Testis (tissue), 3 donors: Measurements from ENCODE around the gene FANCG. TPM values are rescaled to one million over a fixed set of nuclear protein-coding genes. Genes with fewer than 3 reads are reported as not detected.

Experiments
- DNase-seq: peaks from one replicate; pipeline ENCODE4 v3.0.0-alpha.2; 2019
- H3K27ac ChIP-seq, 2 donors: fragments of 200-600 bp; sonication (generic); one replicate each; pipeline ENCODE4 v1.5.1; 2019
- H3K27me3 ChIP-seq: fragments of 200-600 bp; sonication (generic); one replicate; pipeline ENCODE4 v1.5.1; 2019
- H3K36me3 ChIP-seq: fragments of 200-600 bp; sonication (generic); one replicate; pipeline ENCODE4 v1.5.1; 2017; ENCODE audit warnings: low read depth; ENCODE audit errors: missing control alignments
- H3K4me1 ChIP-seq: fragments of 200-600 bp; sonication (generic); one replicate; pipeline ENCODE4 v1.5.1; 2019
- H3K4me3 ChIP-seq, 2 donors: fragments of 200-600 bp; sonication (generic); one replicate each; pipeline ENCODE4 v1.5.1; 2017 to 2019
- H3K9me3 ChIP-seq: fragments of 200-600 bp; sonication (generic); one replicate; pipeline ENCODE4 v1.5.1; 2017
- CTCF ChIP-seq, 3 experiments: fragments of 450-650 bp in 2 of 3; fragments of 200-600 bp in 1 of 3; sonication (generic) in 1 of 3; IDR thresholded peaks; one replicate each; pipeline ENCODE4 v1.5.1; 2016 to 2019; ENCODE audit warnings: antibody characterized with exemption in 3 of 3, mild to moderate bottlenecking in 2 of 3, moderate library complexity in 1 of 3
- POLR2A ChIP-seq: fragments of 450-650 bp; IDR thresholded peaks from one replicate; pipeline ENCODE4 v1.6.1; 2017; ENCODE audit warnings: antibody characterized with exemption, mild to moderate bottlenecking, moderate library complexity
- WGBS, 2 donors: methylation state at CpG; one replicate each; pipeline ENCODE4 v1.1.5; 2018; 5-methylcytosine and 5-hydroxymethylcytosine counted together
- intact Hi-C: fragments of 100-400 bp; cut with DNase I; formaldehyde crosslinking; loops from one replicate; pipeline ENCODE4 v1.15.1; 2023; ENCODE audit warnings: low total_unique reads
- polyA plus RNA-seq: library from polyadenylated mRNA; stranded (reverse); fragments of 350-450 nt; fragmentation: Illumina TruSeq; extraction: RNeasy Lipid Tissue Mini Kit (QIAGEN cat#74804); gene quantifications from one replicate; pipeline ENCODE4 v1.2.3, GENCODE V29; 2014; ENCODE audit warnings: low read depth, low replicate concordance; ENCODE audit not compliant: insufficient read depth
- total RNA-seq, 2 donors: library from RNA; depleted of rRNA; stranded (reverse); fragments of >200 nt; gene quantifications; one replicate each; pipeline ENCODE4 v1.2.3, GENCODE V29; 2016

The FANCG gene
- total and polyA plus RNA-seq, 3 donors from 2014 or later, result 25.5 to 57.2 (median 32.3) TPM

GRCh38 chr9:35048511-35048910 lies 31.2 kb downstream of the FANCG start:
- WGBS, 2 donors, result 94 to 99% methylated on average over 6 of the region's 6 CpGs

GRCh38 chr9:35044071-35044470 lies 35.7 kb downstream of the FANCG start:
- Histone ChIP-seq H3K4me1 (no peaks in the 10 kb centered on the region), H3K36me3 (no peaks in the 10 kb centered on the region), H3K27me3 (no peaks in the 10 kb centered on the region), H3K9me3 (no peaks in the 10 kb centered on the region), H3K4me3 (no peak overlapping the region), H3K27ac (no peak overlapping the region)
- intact Hi-C loops, result no loop called here
- WGBS, 2 donors, result 83 to 85% methylated on average over 3 of the region's 3 CpGs
- DNase-seq, result no peak
- TF ChIP-seq CTCF (IDR thresholded peaks at IDR 0.05) (no peak), POLR2A (no peak)

More at GRCh38 chr9:35048511-35048910, 31.2 kb downstream of the FANCG start:
- Histone ChIP-seq H3K27me3 (no peaks in the 10 kb centered on the region), H3K36me3 (no peaks in the 10 kb centered on the region), H3K4me1 (no peaks in the 10 kb centered on the region), H3K9me3 (no peaks in the 10 kb centered on the region), H3K4me3 (no peak overlapping the region), H3K27ac (no peak overlapping the region)
- no peak for TF ChIP-seq POLR2A
- no peak for TF ChIP-seq CTCF (IDR thresholded peaks at IDR 0.05)
- intact Hi-C loops, result no loop called here
- no peak for DNase-seq

GRCh38 chr9:35042891-35043545 lies 36.7 kb downstream of the FANCG start:
- intact Hi-C loops, result no loop called here
- TF ChIP-seq CTCF (IDR thresholded peaks at IDR 0.05) (no peak), POLR2A (no peak)
- no peaks in the 10 kb centered on the region for H3K36me3 ChIP-seq

GRCh38 chr9:35042081-35042604 lies 37.6 kb downstream of the FANCG start:
- intact Hi-C loops, result no loop called here
- no peak for DNase-seq
- H3K4me1 ChIP-seq, result no peaks in the 10 kb centered on the region
- H3K36me3 ChIP-seq, result no peaks in the 10 kb centered on the region
- WGBS, 2 donors, result 91 to 100% methylated on average over 3 of the region's 3 CpGs
- H3K27ac ChIP-seq, result no peak overlapping the region
- H3K27me3 ChIP-seq, result no peaks in the 10 kb centered on the region
- H3K4me3 ChIP-seq, result no peak overlapping the region
- TF ChIP-seq POLR2A (no peak), CTCF (IDR thresholded peaks at IDR 0.05) (no peak)
- no peaks in the 10 kb centered on the region for H3K9me3 ChIP-seq

More at GRCh38 chr9:35042891-35043545, 36.7 kb downstream of the FANCG start:
- H3K27me3 ChIP-seq, result no peaks in the 10 kb centered on the region
- no peaks in the 10 kb centered on the region for H3K9me3 ChIP-seq
- no peak overlapping the region for H3K27ac ChIP-seq
- no peaks in the 10 kb centered on the region for H3K4me1 ChIP-seq
- WGBS, 2 donors, result 91 to 95% methylated on average over 6 of the region's 6 CpGs
- DNase-seq, result no peak
- no peak overlapping the region for H3K4me3 ChIP-seq
